HG02678 (cell line): Measurements from ENCODE around the gene APOBEC3C.
"Not testable (repeated sequence)": the region's sequence is repeated elsewhere in the genome, so short reads cannot be mapped to it uniquely, and the experiment has no call there.

ENCODE experiments used
- ATAC-seq: cut with Tn5 transposase; IDR thresholded peaks from one replicate; pipeline ENCODE4 v1.9.1; 2021; ENCODE audit warnings: mild to moderate bottlenecking, moderate library complexity; ENCODE audit not compliant: unreplicated experiment

APOBEC3C gene

GRCh38 chr22:38981992-38982927, 31.8 kb upstream of the APOBEC3C start, which contains the start of gene APOBEC3B:
TSS of gene APOBEC3B (plus strand) at chr22:38982347. CDS start at chr22:38982454, 107 bp downstream.
- ATAC-seq: peak; percentile 71

GRCh38 chr22:38984224-38984623, 29.8 kb upstream of the APOBEC3C start:
- no peak for ATAC-seq

- peak; percentile 54 for ATAC-seq
Measured at GRCh38 chr22:38984784-38985757, 29.0 kb upstream of the APOBEC3C start.

GRCh38 chr22:38986629-38987028, 27.4 kb upstream of the APOBEC3C start:
- ATAC-seq: no peak

GRCh38 chr22:38987171-38987895, 26.7 kb upstream of the APOBEC3C start:
- no peak for ATAC-seq

GRCh38 chr22:38989466-38989865, 24.6 kb upstream of the APOBEC3C start:
- no peak for ATAC-seq

- ATAC-seq: not testable (repeated sequence)
Measured at GRCh38 chr22:38992871-38993371, 21.1 kb upstream of the APOBEC3C start.

GRCh38 chr22:38996105-38996504, 18.0 kb upstream of the APOBEC3C start:
- no peak for ATAC-seq

GRCh38 chr22:38997518-38997917, 16.5 kb upstream of the APOBEC3C start:
- no peak for ATAC-seq

GRCh38 chr22:39003165-39003638, 10.9 kb upstream of the APOBEC3C start:
- ATAC-seq: peak; percentile 66

GRCh38 chr22:39007177-39007576, 6.9 kb upstream of the APOBEC3C start:
- ATAC-seq: no peak

- ATAC-seq: not testable (repeated sequence)
Measured at GRCh38 chr22:39008271-39008850, 5.7 kb upstream of the APOBEC3C start.

- no peak for ATAC-seq
Measured at GRCh38 chr22:39010946-39011345, 3.1 kb upstream of the APOBEC3C start.

- no peak for ATAC-seq
Measured at GRCh38 chr22:39012533-39013511, 1.2 kb upstream of the APOBEC3C start.

GRCh38 chr22:39013561-39013941, 506 bp upstream of the APOBEC3C start:
- ATAC-seq: peak; percentile 19

- ATAC-seq: not testable (repeated sequence)
Measured at GRCh38 chr22:39014723-39015121, 665 bp downstream of the APOBEC3C start.

GRCh38 chr22:39016592-39016991, 2.5 kb downstream of the APOBEC3C start:
- ATAC-seq: no peak

GRCh38 chr22:39017596-39018365, 3.7 kb downstream of the APOBEC3C start:
- ATAC-seq: no peak
